SHP77 treated with DMSO at 0.1 percent for 48 hours (cell line): ENCODE data around the gene TBC1D22A.

ENCODE experiments used
- DNase-seq: peaks from one replicate; lab custom pipeline; 2025; lab: John Stamatoyannopoulos, UW

TBC1D22A gene

GRCh38 chr22:46835693-46836092, 73.2 kb downstream of the TBC1D22A start:
- no peak for DNase-seq

GRCh38 chr22:46841522-46841921, 79.1 kb downstream of the TBC1D22A start:
- DNase-seq: no peak

GRCh38 chr22:46842606-46843005, 80.2 kb downstream of the TBC1D22A start:
- no peak for DNase-seq

GRCh38 chr22:46843821-46844255, 81.4 kb downstream of the TBC1D22A start:
- DNase-seq: no peak

- DNase-seq: no peak
Observed at GRCh38 chr22:46844606-46845210, 82.3 kb downstream of the TBC1D22A start.

GRCh38 chr22:46845296-46846149, 83.1 kb downstream of the TBC1D22A start:
- no peak for DNase-seq

- DNase-seq: no peak
Observed at GRCh38 chr22:46846150-46846831, 83.8 kb downstream of the TBC1D22A start.

GRCh38 chr22:46846832-46847355, 84.4 kb downstream of the TBC1D22A start:
- no peak for DNase-seq

GRCh38 chr22:46848197-46848596, 85.7 kb downstream of the TBC1D22A start:
- no peak for DNase-seq

- DNase-seq: no peak
Observed at GRCh38 chr22:46849101-46849500, 86.7 kb downstream of the TBC1D22A start.

- no peak for DNase-seq
Observed at GRCh38 chr22:46849951-46850350, 87.5 kb downstream of the TBC1D22A start.

GRCh38 chr22:46851311-46851710, 88.9 kb downstream of the TBC1D22A start:
- no peak for DNase-seq

- DNase-seq: no peak
Observed at GRCh38 chr22:46851941-46852340, 89.5 kb downstream of the TBC1D22A start.

- no peak for DNase-seq
Observed at GRCh38 chr22:46852771-46853170, 90.3 kb downstream of the TBC1D22A start.

- no peak for DNase-seq
Observed at GRCh38 chr22:46853191-46853590, 90.7 kb downstream of the TBC1D22A start.

GRCh38 chr22:46854125-46854870, 91.8 kb downstream of the TBC1D22A start:
- no peak for DNase-seq

- no peak for DNase-seq
Observed at GRCh38 chr22:46855681-46856080, 93.2 kb downstream of the TBC1D22A start.

GRCh38 chr22:46856661-46857060, 94.2 kb downstream of the TBC1D22A start:
- no peak for DNase-seq

- no peak for DNase-seq
Observed at GRCh38 chr22:46857142-46857884, 94.9 kb downstream of the TBC1D22A start.

- no peak for DNase-seq
Observed at GRCh38 chr22:46857885-46858143, 95.4 kb downstream of the TBC1D22A start.

GRCh38 chr22:46858181-46858771, 95.8 kb downstream of the TBC1D22A start:
- no peak for DNase-seq
